ENCODE results near the gene RAB9B.

GRCh38 chrX:103831342-103831802, 685 bp downstream of the RAB9B start:
- TF ChIP-seq MAX (IDR thresholded peaks at IDR 0.05), result no peak
- no peak for TF ChIP-seq CEBPB (IDR thresholded peaks at IDR 0.05; ENCODE audit: low read depth)

Data from HCT116 (cell line).